UCSD-AML1 (cell line): ENCODE data around the gene AKT3.

ENCODE experiments used
- DNase-seq: peaks from one replicate; lab custom pipeline; 2025; ENCODE audit not compliant: unreplicated experiment; lab: John Stamatoyannopoulos, UW

Gene AKT3

DNA sequence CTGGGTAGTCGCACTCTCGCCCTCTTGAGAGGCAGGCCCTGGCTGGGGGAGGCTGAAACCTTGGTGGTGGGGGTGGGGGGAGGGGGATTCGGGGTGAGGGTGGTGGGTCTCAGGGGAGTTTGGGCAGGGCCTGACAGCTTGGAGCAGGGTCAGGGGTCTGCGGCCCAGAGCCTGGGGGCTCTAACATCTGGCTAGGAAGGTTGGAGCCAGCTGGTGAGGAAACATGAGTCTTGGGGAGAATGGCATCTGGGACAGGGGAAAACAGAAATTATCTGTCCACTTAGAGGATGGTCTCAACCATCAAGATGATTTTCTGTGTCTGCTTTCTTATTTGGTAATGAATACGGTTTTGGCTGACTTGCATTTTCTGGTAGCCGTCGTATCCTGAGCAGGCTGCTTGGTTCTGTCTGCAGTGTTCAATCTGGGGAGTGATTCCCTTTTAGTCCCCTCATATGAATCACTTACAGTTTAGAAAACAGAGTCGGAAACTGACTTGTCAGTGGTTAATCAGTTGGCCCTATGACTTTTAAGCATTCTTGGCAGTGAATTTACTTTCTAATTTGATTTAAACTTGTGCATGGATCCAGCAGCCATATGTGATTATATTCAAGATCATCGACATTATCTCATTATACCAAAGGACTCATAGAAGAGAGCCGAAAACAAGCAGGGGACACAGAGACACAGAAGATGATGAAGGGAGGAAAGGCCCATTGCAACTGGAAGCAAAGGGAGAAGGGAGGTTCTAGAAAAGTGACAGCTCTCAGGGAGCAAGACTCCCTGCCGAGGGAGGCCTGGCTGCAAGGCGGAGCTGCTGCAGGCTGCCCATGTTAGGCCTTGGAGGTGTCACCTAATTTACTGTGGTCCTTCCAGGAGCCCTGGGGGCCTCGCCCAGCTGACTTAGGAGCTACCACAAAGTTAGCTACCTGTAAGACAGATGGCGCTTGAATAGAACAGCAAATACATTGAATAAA is 356.6 kb downstream of the AKT3 start:
- DNase-seq: no peak

DNA sequence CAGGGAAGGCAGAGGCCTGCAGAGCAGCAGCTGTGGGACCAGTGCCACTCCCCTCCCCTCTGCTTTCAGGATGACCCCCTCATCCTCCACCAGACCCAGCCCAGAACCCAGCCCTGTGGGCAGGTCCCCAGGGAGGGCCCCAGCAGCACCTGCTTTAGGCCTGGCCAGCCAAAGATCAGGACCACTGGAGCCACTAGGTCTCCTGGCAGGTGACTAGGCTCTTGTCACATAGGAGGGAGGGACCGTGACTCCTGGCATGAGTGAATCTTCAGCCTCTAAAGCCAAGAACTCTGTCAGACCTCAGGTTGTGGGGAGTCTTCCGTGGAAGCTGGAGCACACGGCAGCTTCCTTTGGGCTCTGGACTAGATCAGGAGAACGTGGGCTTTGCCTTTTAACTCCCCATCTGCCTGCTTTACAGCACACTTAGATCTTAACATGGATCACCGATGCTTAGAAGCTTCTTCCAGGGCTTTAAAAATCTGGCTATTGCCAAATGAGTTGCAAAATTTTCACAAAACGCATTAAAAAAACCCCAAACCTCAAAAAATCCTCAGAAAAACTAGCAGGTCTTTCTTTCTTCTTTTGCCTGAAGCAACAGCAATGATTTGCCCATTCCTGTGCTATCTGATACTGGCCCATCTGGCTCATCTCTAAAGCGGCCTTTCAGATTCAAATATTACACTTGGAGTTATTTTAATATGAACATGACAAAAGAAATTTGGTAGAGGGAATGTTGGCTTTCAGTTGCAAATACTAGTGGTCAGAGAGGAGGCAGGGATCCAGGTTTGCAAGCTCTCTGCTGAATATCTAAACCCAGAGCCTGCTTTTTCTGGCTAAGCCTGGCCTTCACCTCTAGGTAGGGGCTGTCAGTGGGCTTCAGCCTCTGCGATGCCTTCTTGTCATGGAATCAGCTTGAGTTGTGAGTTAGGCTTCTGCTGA is 359.0 kb downstream of the AKT3 start:
- no peak for DNase-seq

DNA sequence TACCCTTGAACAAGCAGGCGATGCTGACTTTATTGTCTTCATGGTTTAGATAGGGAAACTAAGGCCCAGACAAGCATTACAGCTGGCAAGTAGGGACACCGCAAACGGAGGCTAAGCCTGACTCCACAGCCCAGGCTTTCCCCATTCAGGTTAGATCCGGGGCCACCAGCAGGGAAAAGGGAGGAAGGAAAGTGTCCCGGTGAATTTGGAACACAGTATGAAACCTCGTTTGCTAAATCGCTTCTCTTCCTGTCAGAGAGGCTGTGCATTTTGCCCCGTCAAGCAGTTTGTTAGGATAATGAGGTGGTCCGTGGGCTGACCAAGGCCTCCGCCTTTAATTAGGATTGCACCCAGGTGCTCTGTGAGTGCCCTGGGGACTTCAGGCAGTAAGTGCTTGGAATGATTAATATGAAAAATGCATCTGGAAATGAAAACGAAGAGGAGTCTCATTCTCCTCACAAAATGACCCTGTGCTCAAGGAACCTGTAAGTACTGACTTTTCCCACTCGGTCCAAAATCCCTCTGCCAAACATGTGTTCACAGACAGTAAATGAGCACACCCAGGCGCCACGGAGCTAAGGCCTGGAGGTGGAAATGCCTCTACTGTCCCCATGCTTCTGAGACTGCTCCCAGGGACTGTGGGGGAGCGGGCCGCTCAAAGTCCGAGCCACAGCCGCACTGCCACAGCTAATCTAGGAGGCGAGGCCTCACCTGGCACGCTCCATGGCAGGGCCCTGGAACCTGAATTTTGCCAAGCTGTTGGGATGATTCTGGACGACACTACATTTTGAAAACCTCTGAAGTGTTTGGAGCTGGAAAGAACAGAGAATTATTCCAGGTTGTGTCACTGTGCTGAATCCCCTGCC is 360.1 kb downstream of the AKT3 start:
- DNase-seq: no peak

DNA sequence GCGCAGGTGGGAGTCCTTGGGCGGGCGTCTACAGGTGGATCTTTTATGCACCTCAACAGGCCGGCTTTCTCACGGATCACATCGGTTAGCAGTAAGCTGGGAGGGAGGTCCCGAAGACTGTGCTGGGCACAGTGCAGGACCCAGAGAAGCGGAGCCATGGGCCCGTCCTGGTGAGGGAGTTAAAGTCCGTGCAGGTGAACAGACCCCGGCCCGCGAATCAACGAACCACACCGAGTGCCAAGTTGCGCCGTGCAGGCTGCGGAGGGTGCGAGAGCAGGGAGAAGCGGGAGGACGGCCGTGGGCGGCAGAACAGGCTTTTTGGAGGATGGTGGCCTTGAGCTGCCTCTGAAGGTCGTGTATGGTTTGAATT is 360.9 kb downstream of the AKT3 start:
- DNase-seq: no peak

DNA sequence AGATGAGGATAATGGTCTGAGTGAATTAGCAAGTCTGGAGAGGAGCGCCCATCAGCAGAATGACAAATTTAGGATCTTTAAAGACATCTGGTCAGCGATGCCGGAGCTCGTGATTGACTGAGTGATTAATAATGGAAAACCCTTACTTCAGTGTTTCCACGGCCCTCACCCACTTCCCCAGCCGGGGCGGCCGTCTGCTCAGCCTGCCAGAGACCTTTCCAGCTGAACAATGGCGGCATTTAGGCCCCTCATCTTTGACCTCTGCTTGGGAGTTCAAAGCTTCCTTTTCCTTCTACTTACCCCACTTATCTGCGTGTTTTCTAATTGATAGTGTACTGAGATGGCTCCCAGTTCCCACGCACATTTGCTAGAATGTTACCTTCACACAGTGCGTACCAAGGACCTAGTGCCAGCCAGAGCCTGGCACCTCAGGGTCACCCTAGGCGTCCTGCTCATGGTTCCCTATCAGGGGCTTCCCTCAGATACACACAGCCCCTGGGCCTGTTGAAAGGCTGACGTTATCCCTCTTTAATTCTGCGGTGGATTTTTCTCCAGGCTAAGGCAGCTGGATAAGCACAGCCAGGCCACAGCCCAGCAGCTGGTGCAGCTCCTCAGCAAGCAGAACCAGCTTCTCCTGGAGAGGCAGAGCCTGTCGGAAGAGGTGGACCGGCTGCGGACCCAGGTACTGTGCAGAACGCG is 361.4 kb downstream of the AKT3 start:
- DNase-seq: no peak

DNA sequence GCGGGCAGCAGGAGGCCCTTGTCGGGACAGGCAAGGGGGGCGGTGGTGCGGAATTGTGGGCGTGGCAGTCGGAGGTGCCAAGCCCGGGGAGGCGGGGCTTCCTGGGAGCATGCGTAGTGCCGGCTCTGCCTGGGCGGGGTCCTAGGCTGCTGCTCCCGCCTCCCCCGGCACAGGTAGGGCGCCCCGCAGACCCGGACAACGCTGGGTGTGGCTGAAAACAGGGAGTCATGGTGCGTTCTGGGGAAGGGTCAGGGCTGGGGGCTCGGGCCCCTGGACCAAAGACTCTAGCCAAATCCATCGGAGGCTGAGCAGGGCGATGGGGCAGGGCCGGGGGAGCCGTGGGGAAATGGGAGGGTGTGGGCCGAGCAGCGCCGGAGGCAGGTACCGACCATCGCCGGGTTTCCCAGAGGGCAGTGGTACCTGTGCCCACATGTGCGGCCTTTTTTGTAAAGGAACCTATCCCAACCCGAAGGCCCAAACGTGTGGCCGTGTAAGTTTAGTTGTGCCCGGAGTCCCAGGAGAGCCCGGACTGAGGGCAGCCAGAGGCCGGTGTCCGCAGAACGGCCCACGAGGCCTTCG is 362.3 kb downstream of the AKT3 start:
- DNase-seq: no peak

DNA sequence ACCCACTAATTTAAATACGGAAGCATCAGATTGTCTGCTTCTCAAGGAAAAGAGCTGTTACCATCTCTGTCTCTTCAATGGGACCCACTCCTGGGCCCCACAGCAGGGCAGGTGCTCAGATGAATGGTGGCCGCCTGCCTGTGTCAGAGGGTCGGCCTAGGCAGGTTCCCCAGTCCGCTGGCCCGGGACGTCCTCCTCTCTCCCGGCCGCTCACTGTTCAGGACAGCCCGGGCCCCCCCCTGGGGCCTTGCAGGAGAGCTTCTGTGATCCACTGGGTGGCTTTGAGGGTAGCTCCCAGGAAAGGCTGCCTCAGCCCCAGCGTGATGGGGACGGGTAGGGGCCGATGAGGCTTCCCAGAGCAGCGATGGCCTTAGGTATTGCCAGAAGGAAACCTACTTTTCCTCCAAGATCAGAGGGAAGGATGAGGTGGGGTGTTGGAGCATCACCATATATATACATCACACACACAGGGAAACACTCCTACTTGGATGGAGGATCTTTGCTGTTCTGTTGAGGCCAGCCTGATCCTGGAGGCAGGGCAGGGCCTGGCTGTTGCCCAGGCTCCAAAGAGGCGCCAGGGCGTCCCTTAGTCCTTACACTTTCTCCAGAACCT is 362.9 kb downstream of the AKT3 start:
- no peak for DNase-seq

DNA sequence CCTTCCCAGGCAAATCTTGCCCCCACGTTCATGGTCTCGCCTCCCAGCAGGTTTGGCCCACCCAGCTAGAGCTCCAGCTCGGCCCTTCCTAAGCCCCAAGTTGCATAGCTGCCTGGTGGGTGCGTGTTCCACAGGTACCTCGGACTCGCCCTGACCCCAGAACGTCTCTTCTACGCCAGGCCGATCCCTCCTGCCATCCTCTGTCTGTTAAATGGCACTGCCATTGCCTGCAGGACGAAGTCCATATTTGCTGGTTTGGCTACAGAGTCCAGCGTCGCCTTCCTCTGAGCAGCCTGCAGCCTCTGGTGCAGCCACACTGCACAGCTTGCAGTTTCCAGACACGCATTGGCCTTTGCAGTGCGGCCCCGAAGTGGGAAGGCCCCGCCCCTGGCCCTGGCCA is 366.1 kb downstream of the AKT3 start:
- DNase-seq: no peak

DNA sequence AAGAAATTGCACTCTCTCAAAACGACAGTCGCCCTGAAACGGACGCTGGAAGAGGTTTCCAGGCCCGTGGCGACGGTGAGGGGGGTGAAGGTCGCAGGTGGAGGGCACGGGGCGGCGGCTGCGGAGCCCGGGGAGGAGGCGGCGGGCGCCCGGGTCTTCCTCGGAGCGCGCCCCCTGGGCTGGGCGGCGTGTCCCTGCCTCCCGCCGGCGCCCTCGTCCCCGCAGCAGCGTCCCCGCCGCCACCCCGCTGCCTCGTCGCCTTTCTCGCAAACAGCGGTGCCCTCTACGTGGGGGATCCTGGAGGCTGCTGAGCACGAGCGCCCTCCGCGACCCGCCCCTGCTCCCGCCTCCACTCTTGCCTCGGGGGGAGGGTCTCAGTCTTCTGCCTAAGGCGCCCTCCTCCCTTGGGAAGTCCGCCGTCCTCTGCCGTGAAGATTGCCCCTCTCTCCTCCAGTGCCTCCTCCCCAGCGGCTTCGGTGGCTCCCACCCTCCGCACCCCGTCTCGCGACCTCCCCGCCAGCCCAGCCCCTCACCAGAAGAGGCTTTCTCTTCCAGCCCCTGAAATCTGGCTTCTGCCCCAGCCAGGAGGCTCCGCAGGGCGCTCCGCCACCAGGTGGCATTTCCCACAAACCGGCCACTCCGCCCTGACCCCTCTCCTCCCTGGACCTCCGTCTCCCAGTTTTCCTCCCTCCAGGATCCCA is 366.8 kb downstream of the AKT3 start:
- no peak for DNase-seq

DNA sequence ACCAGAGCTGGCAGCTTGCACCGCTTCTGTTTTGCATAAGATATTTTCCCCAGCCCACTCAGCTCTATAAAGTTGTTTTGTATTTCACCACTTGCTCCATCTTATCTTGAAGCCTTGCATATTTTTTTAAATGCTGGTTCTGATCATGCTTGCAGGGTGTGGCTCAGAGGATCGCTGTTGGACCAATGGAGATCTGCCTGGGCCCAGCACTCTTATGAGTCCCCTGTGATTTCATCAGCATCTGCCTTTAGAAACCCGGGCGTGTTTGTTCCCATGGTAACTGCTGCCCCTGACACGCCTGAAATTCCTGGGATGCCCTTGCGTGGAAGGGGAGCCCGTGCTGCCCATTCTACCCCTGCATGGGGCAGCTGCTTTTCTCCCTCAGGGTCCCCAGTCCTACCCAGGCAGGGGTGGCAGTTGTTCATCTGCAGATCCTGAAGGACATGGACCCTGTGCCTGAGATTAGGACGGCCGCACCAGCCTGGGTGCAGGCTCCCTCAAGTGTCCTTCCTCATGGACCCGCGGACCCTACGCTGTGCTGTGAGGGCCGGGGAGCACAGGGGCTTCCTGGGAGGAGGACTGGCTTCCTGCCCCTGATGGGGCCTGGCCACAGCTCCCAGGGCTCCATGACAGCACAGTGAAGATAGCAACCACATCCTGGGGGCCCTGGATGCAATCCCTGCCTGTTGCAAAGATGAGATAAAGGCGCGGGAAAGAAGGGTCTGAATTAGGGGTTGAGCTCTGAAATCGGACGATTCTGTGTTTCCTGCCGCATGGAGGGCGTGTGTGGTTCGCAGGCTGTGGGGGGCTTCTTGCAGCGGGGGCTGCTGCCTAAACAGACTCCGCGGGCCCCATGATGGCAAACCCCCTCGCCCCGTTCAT is 367.7 kb downstream of the AKT3 start:
- peak; percentile 31 for DNase-seq

DNA sequence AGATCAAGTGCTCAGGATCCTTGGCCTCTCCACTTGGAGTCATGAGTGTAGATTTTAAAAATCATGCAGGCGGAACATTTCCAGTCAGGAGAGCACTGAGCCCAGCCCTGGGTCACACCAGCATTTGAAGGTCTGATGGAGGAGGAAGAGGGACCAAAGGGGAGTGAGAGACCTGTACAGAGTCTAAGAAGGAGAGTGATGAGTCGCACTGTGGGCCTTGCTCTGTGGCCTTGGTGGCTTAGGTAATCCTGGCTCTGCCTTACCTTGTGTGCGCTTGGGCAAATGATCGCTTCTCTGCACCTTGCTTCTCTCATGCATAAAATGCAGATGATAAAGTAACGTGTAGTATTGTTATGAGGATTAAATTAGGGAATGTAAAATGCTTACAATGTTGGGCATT is 368.9 kb downstream of the AKT3 start:
- DNase-seq: no peak

DNA sequence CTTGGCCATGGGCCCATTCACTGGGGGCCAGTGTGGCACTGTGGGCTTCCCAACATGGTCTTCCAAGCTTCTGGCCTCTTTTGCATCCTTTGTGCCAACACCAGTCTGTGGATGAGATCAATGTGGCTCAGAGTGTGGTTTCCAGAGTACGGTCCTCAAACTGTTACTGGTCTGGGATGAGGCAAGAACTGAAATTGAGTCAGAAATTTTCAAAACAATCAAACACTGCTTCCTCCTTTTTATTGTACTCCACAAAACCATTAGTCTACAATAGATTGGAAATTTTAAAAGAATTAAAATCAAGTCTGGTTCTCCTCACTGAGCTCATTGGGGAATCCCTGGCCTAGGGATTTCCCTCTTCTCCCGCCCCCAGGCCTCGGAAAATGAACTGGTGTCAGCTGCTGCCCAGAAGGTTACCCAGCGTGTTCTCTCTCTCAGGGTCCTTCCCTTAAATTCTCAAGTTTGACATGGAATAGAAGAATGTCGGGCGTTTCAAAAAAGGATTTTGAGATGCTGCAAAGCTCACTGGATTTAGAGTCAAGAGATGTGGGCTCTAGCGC is 372.2 kb downstream of the AKT3 start:
- no peak for DNase-seq

DNA sequence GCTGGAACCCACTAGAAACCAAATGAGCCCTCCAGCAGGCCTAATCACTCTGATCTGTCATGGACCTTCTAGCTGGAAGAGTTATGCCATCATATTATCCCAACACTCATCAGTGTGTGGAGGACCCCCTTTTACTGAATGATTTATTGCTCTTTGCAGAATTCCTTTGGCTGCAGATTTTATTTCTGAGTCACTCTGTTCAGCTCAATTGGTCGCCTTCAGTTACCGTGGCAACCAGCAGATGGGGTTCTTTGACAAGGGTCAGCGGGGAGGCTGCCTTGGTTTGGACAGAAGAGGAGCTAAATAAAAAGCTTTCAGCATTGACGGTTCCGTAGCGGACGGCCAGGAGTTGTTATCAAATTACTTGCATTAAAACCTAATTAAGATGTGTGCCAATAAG is 374.1 kb downstream of the AKT3 start:
- no peak for DNase-seq

DNA sequence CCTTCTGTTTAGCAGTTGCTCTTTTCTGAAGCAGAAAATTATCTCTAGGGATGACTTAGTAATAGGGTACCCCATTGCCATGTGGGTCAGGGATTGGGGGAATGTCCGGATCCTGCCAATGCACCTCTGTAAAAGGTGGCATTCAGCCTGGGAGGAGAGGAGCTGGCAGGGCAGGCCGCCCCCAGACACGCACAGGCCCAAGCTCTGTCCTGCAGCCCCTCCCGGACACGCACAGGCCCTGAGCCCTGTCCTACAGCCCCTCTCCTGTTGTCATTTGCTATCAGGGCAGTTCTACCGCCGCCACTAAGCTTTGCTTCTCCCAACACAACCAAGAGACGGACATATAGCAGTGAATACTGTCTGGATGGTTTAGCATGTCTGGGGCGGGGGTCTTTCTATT is 375.1 kb downstream of the AKT3 start:
- no peak for DNase-seq

DNA sequence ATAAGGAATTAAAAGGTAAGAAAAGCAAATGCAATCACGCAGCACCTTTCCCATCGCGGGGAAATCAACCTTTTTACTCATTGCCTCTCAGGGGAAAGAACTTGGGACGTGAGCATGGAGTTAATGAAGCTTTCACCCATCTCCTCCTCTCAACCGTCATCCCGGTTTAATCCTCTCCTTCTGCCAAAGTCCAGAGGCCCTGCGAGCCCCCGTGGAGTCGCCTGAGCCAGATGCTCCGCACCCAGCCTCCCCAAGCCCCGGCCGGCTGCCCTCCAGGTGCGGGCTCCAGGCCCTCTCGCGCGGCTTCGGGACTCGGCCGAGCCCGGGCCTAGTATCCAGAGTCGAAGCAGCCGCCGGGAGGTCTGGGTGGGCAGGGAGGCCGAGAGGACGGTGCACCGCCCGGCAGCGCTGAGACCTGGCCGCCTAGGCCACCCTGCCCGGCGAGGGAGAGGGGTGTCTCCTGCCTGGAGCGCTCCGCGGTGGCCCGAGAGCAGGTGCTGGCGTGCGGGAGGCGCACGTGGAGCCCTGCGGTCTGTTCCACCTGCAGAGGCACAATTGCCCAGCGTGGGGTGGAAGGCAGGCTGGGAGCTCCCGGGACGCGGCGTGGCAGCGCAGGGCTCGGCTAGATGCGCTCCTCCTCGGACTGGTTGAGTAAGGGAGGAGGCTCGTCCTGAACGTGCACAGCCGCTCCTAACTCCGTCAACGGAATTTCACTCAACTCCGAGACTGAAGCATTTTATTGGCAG is 375.7 kb downstream of the AKT3 start:
- no peak for DNase-seq

DNA sequence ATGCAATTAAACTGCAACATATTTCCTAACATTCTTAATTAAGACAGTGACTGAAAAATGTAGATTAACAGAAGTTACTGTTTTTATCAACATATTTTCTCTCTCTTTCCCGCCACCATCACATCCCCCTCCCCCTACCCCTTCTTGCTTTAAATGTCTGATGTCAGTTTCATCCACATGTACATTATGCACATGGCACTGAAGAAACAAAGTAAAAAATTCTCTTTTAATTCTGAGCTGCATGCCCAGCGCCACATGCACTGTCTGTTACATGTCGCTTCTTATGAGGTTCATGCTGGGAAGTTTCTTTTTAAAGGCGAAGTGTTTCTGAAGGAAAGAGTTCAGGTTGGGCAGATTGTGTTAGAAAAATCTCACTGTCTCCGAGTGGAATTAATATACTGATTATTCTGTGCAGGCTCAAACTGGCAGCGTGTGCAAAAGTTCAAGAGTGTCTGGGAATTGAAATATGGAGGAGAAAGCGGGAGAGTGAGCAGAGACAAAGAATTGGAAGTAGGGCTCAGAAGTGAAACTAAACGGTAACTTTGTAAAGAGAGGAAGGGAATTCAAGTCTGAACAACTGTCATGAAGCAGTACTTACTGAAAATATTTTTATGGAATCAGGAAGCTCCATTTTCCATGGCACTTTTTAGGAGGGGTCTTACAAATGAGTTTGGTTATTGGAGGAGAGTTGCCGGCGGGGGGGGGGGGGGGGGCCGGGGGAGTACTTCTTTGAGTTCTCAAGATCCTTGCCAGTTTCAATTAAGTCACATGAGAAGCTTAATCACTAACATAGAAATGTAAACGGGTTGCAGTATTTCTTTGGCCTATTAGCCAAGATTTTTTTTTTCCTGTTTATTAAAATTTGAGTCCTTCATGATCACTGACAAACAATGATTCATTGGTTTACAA is 376.6 kb downstream of the AKT3 start:
- DNase-seq: no peak
